Measurements from ENCODE around the gene CCDC178.

The CCDC178 gene

DNA sequence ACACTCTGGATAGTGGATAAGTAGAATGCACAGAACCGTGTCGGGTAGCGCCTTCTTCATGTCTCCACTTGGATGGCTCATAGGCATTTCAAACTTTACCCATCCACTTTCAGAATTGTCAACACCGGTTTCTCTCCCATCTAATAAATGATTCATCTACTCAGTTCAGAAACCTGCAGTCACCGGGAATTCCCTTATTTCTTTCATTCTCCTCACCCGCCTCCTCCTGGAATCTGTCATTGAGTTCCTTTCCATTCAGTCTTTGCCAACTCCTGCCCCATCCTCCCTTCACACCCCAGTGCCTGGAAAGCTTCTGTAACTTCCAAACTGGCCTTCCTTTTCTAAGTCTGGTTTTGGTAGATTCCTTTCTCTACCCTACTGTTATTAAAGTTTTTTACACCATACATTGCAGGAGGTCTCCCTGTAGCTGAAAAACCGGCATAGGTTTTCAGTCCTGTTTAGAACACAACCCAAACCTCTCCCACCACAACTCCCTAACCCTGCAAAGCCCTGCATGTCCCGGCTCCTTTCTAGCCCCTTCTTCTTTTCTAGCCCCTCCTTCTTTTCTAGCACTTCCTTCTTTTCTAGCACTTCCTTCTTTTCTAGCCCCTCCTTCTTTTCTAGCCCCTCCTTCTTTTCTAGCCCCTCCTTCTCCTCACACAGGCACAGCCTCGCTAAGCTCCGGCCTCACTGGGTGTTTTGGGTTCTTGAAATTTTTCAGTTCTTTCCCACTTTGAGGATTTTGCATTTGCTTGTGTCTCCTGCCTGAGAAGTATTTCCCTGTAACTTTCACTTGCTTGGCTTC is 533.8 kb downstream of the CCDC178 start:
- H3K4me3 ChIP-seq (ENCODE audit: low read length) = no peak overlapping the region

DNA sequence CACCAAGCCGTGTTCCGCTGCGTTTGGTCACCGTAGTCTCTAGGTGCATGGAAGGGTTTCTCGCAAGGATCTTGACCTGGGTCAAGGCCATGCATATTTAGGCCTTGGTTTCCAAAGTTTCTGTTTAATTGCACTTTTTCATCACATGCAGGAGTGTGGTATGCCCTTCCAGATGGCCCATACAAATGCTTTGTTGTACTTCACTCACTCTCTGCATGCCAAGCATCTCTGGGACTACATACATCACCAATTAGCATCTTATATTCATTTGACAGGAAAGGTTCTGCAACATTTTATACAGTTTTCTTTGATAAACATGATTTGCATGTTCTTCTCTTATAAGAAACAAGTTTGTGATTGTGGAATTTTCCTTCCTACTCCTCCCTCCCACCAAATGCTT is 534.9 kb downstream of the CCDC178 start:
- DNase-seq (ENCODE audit: low read depth, low spot score) = no peak
- H3K4me3 ChIP-seq (ENCODE audit: low read length) = no peak overlapping the region

More for the DNA sequence above, 533.8 kb downstream of the CCDC178 start:
- DNase-seq (ENCODE audit: low read depth, low spot score) = no peak

DNA sequence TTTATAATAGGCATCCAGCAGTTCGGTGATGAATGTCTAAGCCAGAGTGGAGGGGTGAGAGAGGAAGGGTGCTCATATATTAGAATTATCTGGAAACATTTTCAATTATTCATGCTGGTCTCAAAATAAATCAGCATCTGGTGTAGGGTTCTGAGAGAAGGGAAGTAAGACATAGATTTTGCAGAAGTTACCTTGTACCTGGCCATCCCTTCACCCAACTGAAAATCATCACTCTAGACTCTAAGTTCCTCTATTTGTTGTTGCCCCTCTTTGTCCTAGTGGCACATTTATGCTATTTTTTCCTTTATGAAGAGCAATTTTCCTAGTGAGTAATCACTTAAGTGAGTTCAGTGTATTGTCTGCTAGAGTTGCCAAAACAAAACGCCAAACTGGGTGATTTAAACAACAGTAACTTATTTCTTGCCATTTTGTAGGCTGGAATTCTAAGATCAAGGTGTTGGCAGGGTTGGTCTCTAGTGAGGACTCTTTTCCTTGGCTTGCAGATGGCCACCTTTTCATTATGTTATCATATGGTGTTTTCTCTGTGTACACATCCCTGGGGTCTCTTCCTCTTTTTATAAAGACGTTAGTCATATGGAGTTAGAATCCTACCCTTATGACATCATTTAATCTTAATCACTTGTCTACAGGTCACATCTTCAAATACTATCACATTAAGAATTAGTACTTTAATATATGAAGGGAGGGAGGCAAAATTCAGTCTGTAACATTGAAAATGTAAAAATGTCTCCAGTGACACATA is 537.8 kb downstream of the CCDC178 start:
- H3K4me3 ChIP-seq (ENCODE audit: low read length) = no peak overlapping the region
- DNase-seq (ENCODE audit: low read depth, low spot score) = no peak

DNA sequence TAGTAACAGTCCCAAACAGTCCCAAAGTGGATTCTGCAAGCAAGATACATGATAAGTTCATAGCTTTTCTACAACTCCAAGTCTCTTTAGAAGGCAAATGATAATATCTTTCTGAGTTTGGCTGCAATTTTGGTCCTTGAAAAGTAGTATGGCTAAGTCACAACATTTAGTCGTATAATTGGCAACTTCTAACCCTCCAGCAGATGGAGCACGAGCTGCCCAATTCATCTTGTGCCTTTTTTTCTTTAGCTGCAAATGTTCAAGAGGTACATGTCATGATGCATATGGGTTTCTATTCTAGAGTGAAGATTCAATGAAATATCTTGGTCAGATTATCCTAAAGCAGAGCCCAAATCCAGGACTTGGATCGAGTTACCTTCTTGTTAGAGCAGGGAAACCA is 540.7 kb downstream of the CCDC178 start:
- DNase-seq (ENCODE audit: low read depth, low spot score) = peak; percentile 6
- H3K4me3 ChIP-seq (ENCODE audit: low read length) = no peak overlapping the region

DNA sequence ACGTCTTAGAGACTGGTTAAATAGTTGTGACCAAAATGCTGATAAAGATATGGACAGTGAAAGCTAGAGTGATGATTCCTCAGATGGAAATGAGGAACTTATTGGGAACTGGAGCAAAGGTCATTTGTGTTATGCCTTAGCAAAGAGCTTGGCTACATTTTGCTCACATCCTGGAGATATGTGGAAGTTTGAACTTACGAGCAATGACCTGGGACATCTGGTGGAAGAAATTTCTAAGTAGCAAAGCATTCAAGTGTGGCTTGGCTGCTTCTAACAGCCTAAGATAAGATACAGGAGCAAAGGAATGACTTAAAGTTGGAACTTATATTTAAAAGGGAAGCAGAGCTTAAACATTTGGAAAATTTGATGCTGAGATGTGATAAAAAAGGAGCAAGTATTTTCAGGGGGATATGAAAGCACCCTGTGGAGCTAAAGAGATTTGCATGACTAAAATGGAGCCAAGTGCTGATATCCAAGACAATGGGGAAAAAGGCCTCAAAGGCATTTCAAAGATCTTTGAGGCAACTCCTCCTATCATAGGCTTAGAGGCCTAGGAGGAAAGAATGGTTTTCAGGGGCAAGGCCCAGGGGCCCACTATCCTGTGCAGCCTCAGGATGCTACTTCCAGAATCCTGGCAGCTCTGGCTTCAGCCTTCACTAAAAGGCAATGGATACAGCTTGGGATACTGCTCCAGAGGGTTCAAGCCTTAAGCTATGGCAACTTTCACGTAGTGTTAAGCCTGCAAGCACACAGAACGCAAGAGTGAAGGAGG is 543.6 kb downstream of the CCDC178 start:
- DNase-seq (ENCODE audit: low read depth, low spot score) = no peak
- H3K4me3 ChIP-seq (ENCODE audit: low read length) = no peak overlapping the region

DNA sequence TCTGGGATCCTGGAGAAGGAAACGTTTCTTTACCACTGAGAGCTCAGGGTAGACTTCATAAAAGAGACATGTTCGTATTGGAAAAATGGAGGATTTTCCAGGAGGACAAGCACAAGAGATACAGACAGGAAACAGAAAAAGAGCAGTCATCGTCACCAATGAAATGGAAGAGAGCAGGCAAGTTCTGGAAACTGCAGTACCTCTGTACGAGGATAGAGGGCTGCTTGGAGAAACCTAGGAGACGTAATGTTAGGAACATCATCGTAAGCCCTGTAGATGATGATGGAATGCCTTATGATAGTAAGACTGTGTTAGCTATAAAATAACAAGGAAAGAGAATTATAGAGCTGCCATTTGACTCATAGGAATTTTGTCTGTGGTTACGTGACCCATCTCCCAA is 546.6 kb downstream of the CCDC178 start:
- no peak overlapping the region for H3K4me3 ChIP-seq (ENCODE audit: low read length)
- DNase-seq (ENCODE audit: low read depth, low spot score) = peak; percentile 17

DNA sequence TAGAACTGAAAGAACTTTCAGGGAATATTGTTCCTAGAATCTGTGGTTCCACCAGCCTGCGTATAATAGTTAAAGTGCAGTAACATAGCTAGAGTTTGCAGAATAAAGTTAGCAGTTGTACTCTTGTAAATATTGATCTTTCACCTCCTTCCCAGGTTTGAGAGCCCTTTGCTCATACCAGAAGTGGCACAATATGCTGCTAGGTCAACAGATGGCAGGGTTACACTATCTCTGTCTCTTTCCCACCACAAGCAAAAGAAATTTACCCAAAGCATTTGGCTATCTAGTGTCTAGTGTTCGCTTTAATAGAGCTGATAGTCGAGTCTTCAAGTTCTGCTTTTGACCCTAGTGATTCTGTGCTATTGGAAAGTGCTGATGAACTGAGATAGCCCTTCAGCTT is 548.7 kb downstream of the CCDC178 start:
- no peak overlapping the region for H3K4me3 ChIP-seq (ENCODE audit: low read length)
- no peak for DNase-seq (ENCODE audit: low read depth, low spot score)

DNA sequence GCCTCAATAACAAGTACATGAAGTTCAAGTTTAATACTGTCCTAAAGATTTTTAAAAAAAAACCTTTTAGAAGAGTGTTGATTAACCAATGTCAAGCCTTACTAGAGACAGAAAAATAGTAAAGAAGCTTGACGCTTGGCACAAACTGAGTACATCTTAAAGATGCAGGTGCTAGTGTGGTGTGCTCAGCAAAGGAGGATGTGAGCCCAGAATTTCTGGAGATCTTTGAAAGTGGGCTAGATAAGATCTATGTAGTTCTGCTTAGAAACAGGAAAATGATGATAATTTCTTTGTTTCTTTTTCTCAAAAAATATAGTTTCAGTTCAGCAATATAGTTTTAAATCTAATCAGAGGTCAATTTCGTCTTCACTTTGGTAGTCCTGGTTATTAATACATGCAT is 549.4 kb downstream of the CCDC178 start:
- peak; percentile 3 for DNase-seq (ENCODE audit: low read depth, low spot score)
- H3K4me3 ChIP-seq (ENCODE audit: low read length) = no peak overlapping the region

DNA sequence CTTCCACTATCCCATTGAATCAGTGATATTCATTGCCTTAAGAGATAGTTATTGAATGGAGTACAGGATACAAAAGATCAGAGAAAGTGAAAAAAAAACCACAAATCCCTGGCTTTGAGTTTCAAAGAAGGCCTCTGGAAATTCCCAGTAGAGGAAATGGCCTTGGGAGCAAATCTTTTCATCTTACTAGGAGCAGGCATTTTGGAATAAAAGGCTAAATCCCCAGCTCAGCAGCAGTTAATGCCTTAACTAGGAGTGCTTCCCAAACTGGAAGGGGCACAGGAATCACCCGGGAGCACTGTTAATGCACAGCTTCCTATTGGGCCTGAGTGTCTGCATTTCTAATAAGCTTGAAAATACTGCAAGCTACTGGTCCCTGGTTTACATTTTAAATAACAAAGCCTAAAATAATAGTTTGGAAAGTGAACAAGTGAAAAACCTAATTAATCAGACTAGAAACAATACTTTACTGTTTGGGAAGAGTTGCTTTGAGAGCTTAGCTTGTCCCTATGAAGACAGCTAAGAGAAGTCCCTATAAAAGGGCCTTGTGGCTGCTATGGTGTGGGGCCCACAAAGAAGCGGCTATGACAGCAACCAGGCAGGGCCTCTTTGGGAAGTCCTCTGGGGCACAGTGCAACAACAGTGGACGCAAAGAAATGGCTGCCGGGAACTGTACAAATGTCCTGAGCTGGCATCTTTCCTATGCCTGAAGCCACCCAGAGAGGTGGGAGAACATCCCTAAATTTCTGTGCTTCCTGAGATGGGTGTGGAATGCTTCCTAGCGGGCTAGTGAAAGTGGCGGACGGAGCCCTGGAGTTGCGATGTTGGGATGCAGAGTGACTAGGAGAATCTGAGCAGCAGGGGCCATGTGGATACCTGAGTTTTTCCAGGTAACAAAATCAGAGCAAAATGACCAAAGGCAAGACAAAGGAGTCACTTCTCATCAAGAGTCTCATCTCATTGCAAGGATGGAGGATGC is 550.6 kb downstream of the CCDC178 start:
- no peak overlapping the region for H3K4me3 ChIP-seq (ENCODE audit: low read length)
- DNase-seq (ENCODE audit: low read depth, low spot score) = no peak

DNA sequence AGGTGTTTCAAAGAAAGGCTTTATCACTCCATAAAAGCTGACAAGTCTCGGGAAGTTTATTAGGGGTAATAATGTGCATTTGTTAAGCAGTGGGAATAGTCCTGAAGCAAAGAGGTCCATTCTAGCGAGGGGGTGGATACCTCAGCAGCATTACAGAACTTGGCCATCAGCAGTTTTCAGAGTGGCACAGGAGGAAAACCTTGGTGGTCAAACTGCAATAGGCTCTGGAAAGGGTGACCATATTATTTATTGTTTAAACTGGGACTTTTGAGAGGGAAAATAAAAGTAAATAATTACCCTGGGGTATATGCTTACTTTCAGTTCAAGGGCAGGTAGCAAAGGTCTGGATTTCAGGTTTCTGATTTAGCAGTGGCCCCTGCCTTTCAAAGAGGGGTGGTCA is 552.2 kb downstream of the CCDC178 start:
- DNase-seq (ENCODE audit: low read depth, low spot score) = no peak

More for the DNA sequence above, 552.2 kb downstream of the CCDC178 start:
- no peak overlapping the region for H3K4me3 ChIP-seq (ENCODE audit: low read length)
